GM21723 (cell line): ENCODE measurements around the gene COQ2.
A peak's percentile ranks its signal among the peaks of the same experiment; 100 is the strongest.
"Not testable (repeated sequence)": the region's sequence is repeated elsewhere in the genome, so short reads cannot be mapped to it uniquely, and the experiment has no call there.

Source experiments
- ATAC-seq: cut with Tn5 transposase; IDR thresholded peaks from one replicate; pipeline ENCODE4 v1.9.1; 2021; ENCODE audit warnings: mild to moderate bottlenecking, moderate library complexity; ENCODE audit not compliant: unreplicated experiment

The COQ2 gene

DNA sequence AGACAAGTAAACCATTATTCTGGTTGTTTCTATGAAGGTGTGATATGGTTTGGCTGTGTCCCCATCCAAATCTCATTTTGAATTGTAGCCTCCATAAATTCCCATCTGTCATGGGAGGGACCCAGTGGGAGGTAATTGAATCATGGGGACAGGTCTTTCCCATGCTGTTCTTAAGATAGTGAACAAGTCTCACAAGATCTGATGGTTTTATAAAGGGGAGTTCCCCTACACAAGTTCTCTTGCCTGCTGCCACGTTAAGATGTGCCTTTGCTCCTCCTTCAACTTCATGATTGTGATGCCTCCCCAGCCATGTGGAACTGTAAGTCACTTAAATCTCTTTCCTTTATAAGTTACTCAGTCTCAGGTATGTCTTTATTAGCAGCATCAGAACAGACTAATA is 3.8 kb upstream of the COQ2 start:
- ATAC-seq, result not testable (repeated sequence)

GRCh38 chr4:83285055-83285407 is 433 bp upstream of the COQ2 start:
- peak; percentile 8 for ATAC-seq

GRCh38 chr4:83283181-83283580 is 1.4 kb downstream of the COQ2 start:
- ATAC-seq, result no peak

GRCh38 chr4:83282049-83282535 is 2.5 kb downstream of the COQ2 start:
- no peak for ATAC-seq

DNA sequence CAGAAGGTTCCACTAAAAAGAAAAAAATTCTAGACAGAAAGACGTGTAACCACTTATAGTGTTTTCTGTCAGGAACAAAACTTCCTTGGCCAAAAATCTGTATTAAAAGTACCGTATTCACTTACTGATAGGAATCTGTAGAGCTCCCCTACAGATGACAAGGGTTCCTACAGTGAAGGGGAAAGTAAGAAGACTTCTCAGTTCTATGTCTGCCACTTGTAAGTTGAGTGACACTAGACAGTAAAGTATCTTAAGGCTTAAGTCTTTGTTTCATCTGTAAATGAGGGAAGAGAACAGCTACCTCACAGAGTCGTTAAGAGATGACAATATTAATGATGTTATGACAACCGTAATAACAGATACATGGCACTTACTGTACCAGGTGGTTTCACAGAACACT is 3.3 kb downstream of the COQ2 start:
- no peak for ATAC-seq

GRCh38 chr4:83276299-83277040 is 8.1 kb downstream of the COQ2 start:
- ATAC-seq, result peak; percentile 66

GRCh38 chr4:83273926-83274325 is 10.7 kb downstream of the COQ2 start:
- ATAC-seq, result not testable (repeated sequence)

DNA sequence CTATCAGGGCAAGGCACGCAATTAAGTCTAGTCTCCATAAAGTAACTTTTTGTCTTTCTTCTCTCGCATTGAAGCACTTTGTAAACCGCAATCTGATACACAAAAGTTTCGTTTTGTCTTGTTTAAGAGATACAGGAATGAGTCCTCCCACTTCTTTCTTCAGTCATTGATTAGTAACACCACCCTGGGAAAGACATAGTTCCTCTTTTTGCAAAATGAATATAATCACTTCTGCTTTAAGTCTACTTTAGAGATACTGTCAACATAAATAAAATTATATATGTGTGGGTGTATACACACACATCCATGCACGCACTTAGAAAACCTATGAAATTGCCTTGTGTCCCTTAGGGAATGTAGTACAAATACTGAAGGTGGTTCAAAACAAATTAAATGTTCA is 11.7 kb downstream of the COQ2 start:
- peak; percentile 92 for ATAC-seq

DNA sequence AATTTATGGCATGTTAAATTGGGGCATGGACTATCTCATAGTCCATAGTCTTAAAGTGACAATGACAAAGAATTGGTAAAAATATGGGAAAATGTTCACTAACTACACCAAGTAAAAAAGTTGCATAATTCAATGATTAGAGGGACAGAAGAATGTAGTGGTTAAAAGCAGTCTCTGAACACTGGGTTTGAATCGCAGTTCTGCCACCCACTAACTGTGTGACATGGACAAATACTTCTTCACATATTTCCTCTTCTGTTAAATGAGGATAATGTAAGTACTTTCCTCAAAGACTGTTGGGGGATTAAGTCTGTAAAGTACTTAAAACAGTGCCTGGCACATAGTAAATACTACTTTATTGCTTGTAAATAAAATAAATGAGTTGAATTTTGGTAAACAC is 15.3 kb downstream of the COQ2 start:
- no peak for ATAC-seq

GRCh38 chr4:83268491-83268890 is 16.1 kb downstream of the COQ2 start:
- ATAC-seq, result no peak

GRCh38 chr4:83267830-83268475 is 16.6 kb downstream of the COQ2 start:
- ATAC-seq, result no peak

DNA sequence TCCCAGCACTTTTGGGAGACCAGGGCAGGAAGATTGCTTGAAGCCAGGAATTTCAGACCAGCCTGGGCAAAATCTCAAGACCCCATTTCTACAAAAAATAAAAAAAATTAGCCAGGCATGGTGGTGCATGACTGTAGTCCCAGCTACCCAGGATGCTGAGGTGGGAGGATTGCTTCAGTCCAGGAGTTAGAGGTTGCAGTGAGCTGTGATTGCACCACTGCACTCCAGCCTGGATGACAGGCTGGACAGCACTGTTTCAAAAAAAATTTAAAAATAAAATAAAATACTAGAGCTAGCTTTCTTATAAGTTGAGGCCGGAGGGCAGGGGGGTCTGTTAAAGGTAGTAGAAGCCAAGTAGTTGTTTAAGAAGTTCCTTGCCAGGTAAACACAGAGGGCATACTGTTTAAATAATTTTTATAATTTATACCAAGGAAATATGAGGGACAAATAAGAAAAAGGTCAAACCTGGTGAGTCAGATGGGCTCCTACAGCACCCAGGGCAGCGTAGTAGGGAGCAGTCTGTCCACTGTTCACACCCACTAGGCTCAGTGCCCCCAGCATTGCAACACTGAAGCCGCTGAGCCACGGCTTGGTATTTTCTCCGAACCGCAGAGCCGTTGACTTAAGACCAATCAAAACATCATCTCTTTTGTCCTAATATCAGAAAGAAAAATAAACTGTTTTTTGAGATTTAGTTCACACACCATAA is 17.3 kb downstream of the COQ2 start:
- no peak for ATAC-seq

- ATAC-seq, result peak; percentile 56
Measured at GRCh38 chr4:83266689-83267088, 17.9 kb downstream of the COQ2 start.

DNA sequence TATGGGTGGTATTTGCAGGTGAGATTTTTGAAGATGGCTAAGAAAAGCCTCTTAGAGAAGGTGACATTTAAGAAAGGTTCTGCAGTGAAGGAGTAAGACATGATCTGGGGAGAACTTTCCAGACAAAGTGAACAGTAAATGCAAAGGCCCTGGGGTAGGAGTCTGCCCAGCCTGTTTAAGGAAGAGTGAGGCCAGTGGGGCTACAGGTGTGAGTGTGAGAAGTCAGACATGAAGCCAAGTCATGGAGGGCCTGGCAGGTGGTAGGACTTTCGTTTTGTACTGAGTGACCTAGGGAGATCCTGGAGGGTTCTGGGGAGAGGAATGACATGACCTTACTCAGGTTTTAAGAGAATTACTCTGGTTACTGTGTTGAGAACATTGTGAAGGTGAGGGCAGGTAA is 21.5 kb downstream of the COQ2 start:
- ATAC-seq, result no peak

DNA sequence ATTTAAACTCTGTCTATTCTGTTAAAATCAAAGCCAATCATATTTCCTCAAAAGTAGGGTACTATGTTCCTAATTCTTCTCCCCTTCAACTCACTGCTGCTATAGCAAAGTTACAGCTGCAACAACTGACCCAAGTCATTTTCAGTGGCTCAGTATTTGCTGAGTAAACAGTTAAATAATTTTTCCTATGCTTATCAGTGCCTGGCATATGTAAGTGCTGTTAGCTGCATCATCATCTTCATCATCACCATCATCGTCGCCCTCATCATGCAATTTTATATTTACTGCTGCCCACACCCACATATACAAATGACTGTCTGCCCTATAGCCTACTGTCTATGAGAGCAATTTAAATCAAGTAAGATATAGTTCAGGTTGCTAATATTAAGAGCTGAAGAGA is 21.9 kb downstream of the COQ2 start:
- ATAC-seq, result no peak

DNA sequence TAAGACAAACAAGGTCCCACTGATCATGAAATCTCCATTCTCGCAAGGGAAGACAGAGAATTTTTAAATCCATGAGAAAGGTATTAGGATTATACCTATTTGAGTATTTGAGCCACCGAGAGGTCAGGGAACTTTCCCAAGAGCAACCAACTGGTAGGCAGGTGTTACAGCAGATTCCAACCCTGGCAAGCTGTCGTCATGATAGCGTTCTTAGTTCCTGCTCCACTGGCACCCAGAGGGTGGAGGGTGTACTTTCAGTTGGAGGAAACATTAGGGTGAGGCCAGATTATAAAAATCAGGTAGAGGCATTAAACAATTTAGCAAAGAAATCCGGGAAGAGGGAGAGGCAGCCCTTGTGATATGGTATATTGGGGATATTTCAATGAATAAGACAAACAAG is 23.3 kb downstream of the COQ2 start:
- no peak for ATAC-seq

- peak; percentile 49 for ATAC-seq
Measured at GRCh38 chr4:83259586-83259985, 25.0 kb downstream of the COQ2 start.

DNA sequence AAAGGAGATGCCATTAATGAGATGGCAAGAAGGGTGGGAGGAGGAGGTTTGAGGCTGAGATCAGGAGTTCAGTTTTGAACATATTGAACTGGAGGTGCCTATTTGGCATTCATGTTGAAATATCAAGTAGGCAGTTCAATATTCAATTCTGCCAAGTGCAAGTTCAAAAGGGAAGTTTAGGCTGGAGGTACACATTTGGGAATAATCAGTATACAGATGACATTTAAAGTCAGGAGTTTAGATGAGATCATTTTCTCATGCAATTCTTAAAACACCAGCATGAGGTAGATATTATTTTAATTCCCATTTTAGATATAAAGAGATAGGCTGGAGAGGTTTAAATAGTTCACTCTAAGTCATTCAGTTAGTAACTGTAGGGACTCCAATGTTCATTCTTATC is 26.1 kb downstream of the COQ2 start:
- no peak for ATAC-seq

- ATAC-seq, result no peak
Measured at GRCh38 chr4:83257811-83258210, 26.8 kb downstream of the COQ2 start.

DNA sequence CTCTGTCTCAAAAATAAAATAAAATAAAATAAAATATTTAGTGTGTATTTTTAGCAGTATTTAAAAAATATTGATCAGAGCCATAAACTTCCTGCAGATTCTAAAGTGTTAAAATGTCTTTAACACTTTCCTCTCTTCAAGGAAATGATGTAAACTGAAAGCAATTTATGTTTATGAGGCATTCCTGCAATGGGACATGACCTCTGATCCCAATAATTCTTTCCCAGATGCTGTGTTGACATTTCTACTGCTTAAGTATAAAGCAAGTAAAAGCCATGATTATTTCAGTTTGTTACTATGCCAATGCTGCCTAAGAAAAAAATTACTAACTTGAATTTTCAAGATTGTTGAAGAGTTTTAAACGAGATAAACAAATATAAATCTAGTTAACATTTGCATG is 29.0 kb downstream of the COQ2 start:
- ATAC-seq, result no peak

- peak; percentile 77 for ATAC-seq
Measured at GRCh38 chr4:83252782-83253405, 31.7 kb downstream of the COQ2 start.

GRCh38 chr4:83251447-83251830 is 33.2 kb downstream of the COQ2 start:
- no peak for ATAC-seq
